ENCODE measurements around the gene IFTAP.

IFTAP gene

DNA sequence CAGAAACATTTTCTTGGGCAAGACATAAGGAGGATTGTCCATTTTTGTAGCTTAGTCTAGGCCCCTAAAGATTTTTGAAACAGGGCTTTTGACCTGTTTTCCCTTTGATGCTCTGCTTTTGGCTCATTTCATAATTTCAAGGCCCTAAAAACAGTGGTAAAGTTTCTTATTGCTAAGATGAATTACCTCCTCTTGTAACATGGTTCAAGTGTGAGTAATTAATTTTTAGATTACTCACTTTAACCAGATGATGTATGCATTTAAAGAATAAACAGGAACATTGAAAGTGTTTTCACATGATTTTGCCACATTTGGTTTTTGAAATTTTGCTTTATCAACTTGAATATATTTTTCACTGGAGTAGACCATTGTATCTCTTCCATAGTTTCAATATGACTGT lies 2.6 kb downstream of the IFTAP start:
- no peak for DNase-seq (ENCODE audit: low read depth in 1 of 2, low spot score in 1 of 2)

DNA sequence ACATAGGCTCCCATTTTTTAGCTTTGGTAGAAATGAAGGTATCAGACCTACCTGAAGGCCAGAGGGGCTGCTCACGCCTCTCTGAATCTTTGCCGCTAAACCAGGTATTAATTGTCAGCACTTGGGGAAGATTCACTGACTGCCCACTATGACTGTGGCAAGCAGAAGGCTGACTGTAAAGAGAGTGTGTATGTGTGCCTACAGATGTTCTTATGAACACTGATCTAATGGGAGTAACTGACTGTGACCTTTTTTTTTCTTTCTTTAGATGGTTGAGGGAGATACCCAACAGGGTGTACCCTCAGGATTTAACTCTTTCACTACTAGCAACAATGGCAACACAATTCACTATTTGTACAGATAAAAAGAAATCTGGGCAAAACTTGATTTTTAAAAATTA lies 3.7 kb downstream of the IFTAP start, which contains the start of gene RAG2:
Gene RAG2, minus strand, starts transcription at position 186 of the 400 bp plus-strand sequence. CDS start 4,068 bp downstream, outside the sequence.
- DNase-seq (ENCODE audit: low read depth in 1 of 2, low spot score in 1 of 2), result no peak

DNA sequence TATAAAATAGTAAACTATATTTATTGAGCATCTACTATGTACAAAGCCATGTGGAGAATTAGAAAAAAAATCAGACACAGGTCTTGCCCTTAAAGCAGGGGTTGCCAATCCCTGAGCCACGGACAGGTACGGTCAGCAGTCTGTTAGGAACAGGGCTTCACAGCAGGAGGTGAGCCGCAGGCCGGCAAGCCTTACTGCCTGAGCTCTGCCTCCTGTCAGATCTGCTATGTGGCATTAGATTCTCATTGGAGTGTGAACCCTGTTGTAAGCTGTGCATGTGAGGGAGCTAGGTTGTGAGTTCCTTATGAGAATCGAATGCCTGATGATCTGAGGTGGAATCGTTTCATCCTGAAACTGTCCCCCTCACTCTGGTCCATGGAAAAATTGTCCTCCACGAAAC lies 5.9 kb downstream of the IFTAP start:
- no peak for DNase-seq (ENCODE audit: low read depth in 1 of 2, low spot score in 1 of 2)

DNA sequence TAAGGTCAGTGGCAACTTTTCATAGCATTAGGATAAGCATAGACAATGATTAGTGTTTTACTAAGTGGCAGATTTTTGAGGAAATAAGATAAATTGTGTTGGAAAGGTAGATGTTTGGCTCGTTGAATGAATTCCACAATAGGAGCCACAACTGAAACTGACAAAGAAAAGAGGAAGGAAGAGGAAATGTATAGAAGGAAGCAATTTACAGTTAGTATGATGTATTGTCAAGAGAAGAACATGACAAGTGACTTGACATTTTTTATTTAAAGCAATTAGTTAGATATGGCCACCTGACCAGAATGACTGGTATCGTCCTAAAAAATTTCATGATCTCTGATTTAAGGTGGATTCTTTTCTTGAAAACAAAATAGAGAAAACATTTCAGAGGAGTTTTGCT lies 6.9 kb downstream of the IFTAP start:
- DNase-seq (ENCODE audit: low read depth in 1 of 2, low spot score in 1 of 2), result no peak

DNA sequence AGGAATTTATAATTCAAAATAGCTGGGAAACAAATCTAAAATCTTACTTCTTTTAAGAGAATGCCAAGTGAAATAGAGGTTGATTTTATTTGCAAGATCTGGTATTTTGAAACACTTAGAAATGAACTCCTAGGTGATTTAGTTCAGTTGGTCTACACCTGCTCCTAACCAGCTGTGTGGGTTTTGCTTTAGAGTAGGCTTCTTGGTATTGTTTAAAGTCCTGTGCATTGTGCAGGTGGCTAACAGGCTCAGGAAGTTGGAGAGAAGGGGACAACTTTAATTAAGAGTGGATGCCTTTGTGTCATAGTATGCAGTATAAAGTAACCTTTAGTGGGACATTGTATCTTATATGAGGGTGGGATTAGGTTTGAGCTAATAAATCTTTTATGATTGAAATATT lies 7.8 kb downstream of the IFTAP start:
- DNase-seq (ENCODE audit: low read depth in 1 of 2, low spot score in 1 of 2), result no peak

DNA sequence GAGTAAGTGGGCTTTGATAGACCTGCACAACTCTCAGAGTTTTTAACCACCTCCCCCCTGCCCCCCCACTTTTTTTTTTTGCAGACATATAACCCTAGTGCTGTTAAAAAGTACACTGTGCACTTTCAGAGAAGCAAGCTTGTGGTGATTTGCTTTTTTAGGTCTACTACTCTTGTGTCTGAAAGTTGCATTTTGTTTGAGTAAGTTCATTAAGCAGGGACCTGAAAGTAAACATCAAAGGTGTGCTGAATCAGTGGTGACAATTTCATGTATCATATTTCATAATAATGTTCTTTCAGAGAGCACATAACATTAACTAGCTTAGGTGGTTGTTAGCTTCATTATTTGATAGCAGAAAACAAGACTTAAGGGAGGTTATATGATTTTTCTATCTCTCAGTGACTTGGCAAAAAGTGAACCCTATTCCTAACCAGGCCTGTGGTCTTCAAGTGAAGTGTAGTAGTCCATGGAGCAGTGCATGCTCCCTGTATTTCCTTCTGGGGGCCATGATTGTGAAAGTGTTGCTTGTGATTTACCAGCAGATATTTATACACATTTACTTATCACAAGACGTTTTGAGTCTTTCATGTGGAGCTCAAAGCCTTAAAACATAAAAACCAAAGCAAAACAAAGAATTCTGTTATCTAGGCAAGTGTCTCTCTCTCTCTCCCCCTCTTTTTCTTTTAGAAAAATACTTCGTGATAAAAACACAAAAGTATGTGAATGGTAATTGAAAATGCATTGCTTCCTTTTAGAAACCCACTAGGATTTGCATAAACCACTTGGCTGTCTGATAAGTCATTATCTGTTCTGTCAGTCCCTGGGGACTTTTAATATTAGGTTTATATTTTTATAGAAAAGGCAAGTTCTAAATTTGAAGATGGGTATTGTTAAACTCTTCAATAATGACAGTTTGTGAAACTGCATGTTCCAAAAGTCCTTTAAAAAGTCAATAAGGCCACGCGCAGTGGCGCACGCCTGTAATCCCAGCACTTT lies 11.2 kb downstream of the IFTAP start:
- DNase-seq (ENCODE audit: low read depth in 1 of 2, low spot score in 1 of 2), result no peak

DNA sequence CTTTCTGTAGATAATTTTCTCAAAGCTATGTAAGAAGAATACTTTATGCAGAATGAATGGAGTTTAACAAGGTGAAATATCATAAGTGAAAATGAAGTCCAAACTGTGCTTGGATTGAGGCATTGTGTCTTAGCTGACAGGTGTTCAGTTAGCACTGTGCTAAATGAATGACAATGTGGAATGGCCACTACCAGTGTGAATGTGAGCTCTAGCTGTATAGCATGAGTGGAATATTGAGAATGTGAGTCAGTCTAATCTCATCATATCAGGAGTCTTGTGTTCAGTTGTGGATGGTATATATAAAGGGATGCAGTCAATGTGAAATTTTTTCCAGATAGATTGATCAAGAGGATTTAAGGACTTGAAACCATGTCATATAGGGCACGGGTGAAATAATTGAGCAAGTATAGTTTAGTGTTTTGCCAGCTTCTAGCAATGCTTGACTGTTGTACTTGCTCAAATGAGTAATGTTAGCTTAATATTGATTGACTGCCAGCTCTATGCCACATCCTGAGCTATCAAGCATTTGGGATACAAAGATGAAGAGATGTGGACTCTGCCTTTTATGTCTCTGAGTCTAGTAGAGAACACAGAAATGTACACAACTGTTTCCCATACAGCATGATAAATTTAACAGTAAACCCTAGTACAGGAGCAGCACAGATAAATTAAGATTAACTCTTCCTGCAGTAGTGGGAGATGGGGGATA lies 14.3 kb downstream of the IFTAP start:
- DNase-seq (ENCODE audit: low read depth in 1 of 2, low spot score in 1 of 2), result no peak

DNA sequence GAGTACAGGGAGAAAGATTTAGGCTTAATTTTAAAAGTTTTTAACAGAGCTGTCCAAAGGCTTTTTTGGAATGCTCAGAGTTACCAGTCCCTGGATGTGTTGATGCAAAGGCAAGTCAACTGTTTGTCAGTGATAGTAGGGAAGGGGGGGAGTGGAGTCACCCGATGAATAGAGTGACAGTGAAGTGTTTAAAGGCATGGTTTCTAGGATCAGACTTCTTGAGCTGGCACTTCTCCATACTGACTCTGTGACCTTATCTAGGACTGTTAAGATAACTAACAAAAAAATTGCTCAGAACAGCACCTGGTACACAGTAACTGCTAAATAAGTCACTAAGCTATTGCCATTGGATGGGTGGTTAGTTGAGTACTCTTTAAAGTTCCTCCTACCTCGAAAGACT lies 15.1 kb downstream of the IFTAP start:
- DNase-seq (ENCODE audit: low read depth in 1 of 2, low spot score in 1 of 2), result no peak

DNA sequence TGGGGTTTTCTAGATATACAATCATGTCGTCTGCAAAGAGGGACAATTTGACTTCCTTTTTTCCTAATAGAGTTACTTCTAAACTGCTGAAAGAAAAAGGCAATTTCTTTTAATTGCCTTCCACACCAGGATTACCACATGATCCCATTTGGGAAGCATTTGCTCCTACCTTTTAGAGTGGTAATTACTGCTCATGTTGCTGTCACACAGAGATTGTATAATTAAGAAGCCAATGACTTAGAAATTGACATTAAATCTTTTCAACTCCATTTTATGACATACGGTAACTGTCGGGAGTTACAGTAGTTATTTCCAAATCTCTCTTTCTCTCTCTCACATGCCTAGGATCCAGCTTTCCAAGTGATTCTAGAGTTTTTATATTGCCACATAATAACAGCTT lies 21.5 kb downstream of the IFTAP start:
- DNase-seq (ENCODE audit: low read depth in 1 of 2, low spot score in 1 of 2), result no peak

DNA sequence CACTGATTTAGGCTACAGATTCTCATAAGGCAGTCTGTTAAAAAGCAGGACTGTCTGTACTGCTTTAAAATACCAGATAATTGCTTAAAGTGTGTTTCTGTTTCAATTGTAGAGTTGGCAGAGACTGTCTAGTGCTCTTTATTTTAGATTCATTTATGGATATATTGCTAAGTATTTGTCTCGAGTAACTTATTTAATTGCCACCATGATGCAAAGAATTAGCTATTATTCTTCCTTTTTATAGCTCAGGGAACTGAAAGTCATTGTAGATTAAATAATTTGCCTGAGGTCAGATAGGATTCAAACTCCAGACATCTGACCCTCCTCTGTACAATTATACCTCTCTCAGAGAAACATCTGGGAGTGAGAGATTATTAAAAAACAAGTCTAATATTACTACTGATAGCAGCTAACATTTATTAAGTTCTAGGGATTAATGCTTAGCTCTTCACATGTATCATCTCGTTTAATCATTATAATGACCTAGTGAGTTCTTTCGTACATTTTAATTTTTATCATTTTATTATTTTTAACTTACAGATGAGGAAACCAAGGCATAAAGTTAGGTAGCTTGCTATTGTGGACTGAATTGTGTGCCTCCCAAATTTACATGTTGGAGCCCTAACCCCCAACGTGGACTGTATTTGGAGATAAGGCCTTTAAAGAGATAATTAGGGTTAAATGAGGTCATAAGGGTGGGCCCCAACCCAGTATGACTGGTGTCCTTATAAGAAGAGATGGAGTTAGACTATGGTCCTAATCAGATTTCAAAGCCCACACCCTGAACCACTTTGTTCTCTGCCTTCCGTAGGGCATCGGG lies 23.5 kb downstream of the IFTAP start:
- DNase-seq (ENCODE audit: low read depth in 1 of 2, low spot score in 1 of 2), result no peak

DNA sequence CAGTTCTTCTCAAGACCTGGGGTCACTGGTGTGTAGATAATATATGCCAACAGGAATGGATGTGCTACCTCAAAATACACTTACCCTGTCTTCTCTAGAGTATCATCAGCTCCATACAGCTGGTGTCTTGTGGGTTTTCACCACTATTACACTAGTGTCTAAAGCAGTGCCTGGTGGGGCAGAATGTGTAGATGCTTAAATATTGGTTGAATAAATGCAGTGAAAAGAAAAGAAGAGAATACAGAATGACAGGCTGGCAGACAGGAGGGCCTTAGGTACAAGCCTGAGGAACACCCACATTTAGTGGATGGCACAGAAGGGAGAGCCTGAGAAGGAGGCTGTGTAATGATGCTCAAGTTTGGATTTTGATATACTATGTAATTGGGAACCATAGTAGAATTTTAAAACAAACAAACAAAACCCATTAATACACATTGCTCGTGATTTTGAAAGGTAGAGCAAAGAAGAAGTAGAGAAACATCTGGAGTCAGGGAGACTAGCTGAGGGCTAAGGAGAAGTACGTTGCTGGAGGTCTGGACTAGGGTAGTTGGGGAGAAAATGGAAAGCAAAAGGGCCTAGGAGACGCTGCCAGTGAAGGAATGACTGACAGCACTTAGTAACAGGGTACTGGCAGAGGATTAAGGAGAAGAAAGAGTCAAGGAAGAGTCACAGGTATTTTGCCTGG lies 24.2 kb downstream of the IFTAP start:
- DNase-seq (ENCODE audit: low read depth in 1 of 2, low spot score in 1 of 2), result no peak

DNA sequence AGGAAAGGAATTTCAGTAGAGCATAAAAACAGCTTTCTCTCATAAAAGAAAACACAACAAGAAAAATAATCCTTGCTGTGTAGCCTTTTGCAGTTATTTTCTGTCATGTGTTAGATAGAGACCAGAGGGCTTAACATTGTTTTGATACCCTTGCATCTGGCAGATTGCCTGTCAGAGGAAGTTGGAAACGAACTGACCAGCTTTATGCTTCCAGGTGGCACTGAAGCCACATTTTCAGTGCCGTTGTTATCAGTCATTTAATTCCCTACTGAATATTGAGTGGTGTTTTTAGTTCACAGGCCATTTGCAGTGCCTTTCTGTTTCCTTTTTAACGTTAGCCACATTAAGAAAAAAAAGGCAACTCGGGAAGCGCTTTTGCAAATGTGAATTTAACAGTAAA lies 25.2 kb downstream of the IFTAP start:
- no peak for DNase-seq (ENCODE audit: low read depth in 1 of 2, low spot score in 1 of 2)

DNA sequence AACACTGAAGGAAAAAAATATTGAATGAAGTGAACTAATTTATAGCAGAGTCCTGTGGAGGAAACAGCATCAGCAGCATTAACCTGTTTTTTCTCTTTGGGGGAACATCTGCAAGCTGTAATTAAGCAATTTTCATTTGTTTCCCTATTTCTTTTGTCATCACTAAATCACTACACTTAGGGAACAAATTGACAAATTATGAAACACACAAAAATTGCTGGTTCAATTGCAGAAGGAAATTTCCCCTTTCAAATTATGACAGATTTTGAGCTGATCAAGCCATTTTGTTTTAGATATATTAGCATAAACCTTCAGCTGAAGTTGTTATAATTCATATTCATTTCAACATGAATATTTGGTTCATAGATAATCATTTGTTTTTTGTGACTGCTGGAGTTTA lies 25.9 kb downstream of the IFTAP start:
- no peak for DNase-seq (ENCODE audit: low read depth in 1 of 2, low spot score in 1 of 2)

DNA sequence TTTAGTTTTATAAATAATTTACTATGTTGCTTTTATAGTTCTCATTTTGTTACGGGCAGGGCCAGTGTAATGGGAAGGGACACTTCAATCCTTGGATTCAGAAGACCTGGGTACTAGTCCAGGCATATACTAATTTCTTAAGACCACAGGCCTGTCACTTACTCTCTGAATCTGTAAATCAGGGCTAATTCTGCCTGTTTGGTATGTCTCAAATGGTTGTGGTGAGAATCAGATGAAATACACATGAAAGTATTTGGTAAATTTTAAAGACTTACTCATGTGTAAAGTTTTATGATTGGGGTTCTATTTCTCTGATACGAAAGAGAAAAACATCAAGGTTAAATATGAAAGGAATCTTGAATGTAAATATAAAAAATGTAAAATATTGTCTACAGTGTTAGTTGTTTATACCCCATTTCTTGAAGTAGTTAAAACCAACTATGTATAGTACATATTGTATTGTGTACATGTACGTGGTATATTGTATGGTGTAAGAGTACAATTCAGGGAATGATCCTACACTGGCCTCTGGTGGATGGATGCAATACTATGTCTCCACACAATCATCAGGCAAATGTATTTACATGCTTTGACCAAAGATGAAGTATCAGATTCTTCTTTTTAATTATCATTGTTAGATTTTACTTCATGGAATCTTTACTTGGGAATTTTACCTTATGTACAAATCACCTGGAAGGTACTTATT lies 28.3 kb downstream of the IFTAP start:
- DNase-seq (ENCODE audit: low read depth in 1 of 2, low spot score in 1 of 2), result no peak

DNA sequence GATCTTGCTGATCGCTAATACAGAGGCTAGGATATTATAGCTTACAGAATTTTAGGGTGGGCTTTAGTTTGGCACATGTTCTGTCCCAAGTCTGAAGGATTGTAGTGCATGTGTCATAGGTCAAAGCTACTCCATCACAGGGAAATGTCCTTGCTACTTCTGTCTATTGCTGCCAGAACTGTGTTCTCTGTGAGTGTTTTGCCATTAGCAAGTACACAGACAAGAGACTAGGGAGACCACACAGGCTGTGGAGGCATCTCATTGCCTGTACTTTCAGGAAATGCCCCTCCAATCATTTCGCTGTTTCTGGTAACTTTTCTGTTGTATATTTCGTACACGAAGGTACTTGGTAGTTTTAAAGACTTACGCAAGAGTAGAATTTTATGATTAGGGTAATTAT lies 29.2 kb downstream of the IFTAP start:
- DNase-seq (ENCODE audit: low read depth in 1 of 2, low spot score in 1 of 2), result no peak

DNA sequence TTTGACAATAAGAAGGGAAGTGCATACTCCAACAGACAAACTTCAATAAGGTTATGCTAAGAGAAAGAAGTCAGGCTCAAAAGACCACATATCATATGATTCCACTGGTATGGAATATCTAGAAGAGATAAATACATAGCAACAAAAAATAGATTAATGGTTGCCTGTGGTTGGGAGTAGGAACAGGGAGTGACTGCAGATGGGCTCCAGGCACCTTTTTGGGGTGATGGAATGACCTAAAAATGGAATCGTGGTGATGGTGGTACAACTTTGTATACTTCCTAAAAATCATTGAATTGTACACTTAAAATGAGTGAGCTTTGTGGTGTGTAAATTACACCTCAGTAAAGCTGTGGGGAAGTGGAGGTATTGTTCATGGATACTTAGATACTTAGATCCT lies 32.7 kb downstream of the IFTAP start:
- DNase-seq (ENCODE audit: low read depth in 1 of 2, low spot score in 1 of 2), result no peak

DNA sequence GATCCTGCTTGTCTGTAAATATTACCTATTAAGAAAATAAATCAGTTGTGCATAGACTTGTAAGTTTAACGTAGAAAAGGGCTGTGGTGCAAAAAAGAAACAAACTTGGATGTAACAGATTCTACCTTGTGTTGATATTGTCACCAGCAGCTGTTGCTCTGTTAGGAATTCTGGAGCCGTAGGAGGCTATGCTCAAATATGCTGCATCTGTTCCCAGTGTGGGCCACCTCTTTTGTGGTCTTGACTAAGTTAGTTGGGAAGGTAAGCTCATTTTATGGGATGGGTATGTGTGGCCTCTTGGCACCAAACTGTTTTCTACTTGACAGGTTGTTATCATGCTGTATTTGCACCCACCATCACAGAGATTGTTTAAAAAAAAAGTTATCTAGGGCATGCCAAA lies 33.2 kb downstream of the IFTAP start:
- no peak for DNase-seq (ENCODE audit: low read depth in 1 of 2, low spot score in 1 of 2)

DNA sequence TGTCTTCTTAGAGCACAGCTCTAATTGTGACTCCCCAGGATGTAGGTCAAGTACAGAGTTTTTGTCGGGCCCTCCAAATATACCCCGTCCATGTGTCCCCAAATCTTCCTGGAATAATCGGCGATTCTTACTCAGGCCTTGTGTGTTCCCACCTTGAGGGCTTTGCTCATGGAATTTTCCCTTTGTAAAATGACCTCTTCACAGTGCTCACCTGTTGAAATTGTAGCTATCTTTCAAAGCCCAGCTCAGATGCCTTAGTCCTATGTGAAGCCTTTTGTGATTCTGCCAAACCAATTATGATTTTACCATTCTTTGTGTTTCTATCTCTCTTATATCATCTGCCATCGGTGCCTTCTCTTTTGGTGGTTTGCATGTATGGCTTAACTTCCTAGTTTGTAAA lies 33.8 kb downstream of the IFTAP start:
- DNase-seq (ENCODE audit: low read depth in 1 of 2, low spot score in 1 of 2), result no peak

DNA sequence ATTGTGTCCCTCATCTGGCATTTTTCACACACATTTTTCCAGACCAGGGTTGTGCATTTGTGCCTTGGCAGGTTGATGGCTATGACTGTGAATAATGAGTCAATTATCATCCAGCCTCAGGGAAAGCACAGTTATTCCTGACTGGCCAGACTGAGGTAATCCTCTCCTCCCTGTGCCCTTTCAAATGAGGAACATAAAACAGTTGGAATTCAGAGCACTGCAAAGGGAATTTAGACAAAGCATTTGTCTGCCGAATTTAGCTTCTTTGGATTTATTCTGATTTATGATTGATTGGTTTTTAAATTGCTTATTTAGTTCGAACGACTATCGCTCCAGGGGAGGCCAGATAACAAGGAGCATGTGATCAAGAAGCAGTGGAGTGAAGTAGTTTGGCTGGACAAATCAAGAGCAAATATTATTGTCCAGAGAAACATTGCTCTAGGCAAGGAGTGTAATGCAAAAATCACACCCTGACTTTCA lies 34.5 kb downstream of the IFTAP start:
- no peak for DNase-seq (ENCODE audit: low read depth in 1 of 2, low spot score in 1 of 2)

DNA sequence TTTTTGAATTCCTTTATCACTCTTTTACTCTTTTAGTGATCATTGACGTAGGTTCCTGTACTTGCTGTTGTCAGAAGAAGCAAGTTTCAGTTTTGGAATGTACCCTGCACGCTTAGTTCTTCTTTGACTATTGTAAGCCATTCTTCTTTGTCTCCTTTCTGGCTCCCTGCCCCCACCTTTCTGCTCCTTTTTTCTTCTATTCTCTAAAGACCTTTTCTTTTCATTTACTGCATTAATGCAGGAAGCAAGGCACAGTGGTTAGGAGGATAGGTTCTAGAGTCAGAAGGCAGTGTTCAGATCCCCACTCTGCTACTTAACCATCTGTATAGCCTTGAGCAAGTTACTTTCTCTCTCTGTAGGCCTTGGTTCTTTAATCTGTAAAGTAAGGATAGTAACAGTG lies 37.5 kb downstream of the IFTAP start:
- DNase-seq (ENCODE audit: low read depth in 1 of 2, low spot score in 1 of 2), result no peak

All from activated T-helper 1 cell treated with anti-CD3 and anti-CD28 coated beads, Interleukin-2, amount 50 U/mL, for 16 hours (primary cell).